ENCODE measurements around the gene GALT. TPM values are rescaled to one million over a fixed set of nuclear protein-coding genes. Genes with fewer than 3 reads are reported as not detected.

Gene GALT
- polyA plus RNA-seq, 4 donors: 65.4 to 71.6 (median 66.1) TPM

- DNase-seq (ENCODE audit: low read depth in 4 of 4, low spot score in 3 of 4): no peak
These were observed 4.8 kb downstream of the GALT start for GRCh38 chr9:34651321-34651720.

- DNase-seq (ENCODE audit: low read depth in 4 of 4, low spot score in 3 of 4): peak in 3 of 4 donors; percentile 57 to 71 (median 62)
These were observed 5.6 kb downstream of the GALT start, which contains the start of gene IL11RA for GRCh38 chr9:34651876-34652601. TSS of gene IL11RA (plus strand) at chr9:34652185. CDS start at chr9:34655218, 3,033 bp downstream.

DNA sequence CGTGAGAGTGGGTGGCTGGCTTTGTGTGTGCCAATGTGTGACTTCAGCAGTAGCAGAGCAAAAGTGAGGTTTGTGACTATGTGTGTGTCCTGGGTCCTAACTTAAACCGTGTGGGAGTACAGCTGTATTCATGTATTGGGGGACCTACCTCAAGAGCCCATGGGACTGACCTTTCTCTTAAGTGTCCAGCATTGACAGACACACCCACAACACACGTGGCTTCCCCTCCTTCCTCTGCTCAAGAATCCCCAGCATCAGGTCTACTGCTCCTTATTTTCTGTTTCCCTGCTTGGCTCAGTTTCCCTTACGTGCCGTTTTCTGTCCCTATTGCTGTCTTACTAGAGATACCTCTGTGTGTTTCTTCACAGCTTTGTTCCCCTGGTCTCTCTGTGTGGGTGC is 6.1 kb downstream of the GALT start:
- no peak for DNase-seq (ENCODE audit: low read depth in 4 of 4, low spot score in 3 of 4)

- DNase-seq (ENCODE audit: low read depth in 4 of 4, low spot score in 3 of 4): peak in 1 of 4 donors; percentile 67
These were observed 6.9 kb downstream of the GALT start for GRCh38 chr9:34653151-34654072.

GRCh38 chr9:34654323-34655051 is 8.0 kb downstream of the GALT start:
- DNase-seq (ENCODE audit: low read depth in 4 of 4, low spot score in 3 of 4): no peak

GRCh38 chr9:34655394-34655793 is 8.9 kb downstream of the GALT start:
- no peak for DNase-seq (ENCODE audit: low read depth in 4 of 4, low spot score in 3 of 4)

DNA sequence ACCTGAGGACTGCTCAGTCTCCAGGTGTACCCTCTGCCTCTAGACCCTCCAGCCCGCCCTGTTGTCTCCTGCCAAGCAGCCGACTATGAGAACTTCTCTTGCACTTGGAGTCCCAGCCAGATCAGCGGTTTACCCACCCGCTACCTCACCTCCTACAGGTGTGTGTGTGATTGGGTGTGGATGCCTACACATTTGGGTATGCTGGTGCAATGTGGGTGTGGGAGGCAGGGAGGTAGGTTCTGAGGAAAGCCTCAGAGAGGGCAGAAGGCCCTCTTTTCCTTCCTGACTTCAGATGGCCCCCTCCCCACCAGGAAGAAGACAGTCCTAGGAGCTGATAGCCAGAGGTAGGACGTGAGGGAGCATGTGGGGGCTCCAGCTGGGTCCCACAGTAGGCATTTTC is 10.5 kb downstream of the GALT start:
- DNase-seq (ENCODE audit: low read depth in 4 of 4, low spot score in 3 of 4): no peak

GRCh38 chr9:34658461-34658860 is 12.0 kb downstream of the GALT start:
- DNase-seq (ENCODE audit: low read depth in 4 of 4, low spot score in 3 of 4): no peak

DNA sequence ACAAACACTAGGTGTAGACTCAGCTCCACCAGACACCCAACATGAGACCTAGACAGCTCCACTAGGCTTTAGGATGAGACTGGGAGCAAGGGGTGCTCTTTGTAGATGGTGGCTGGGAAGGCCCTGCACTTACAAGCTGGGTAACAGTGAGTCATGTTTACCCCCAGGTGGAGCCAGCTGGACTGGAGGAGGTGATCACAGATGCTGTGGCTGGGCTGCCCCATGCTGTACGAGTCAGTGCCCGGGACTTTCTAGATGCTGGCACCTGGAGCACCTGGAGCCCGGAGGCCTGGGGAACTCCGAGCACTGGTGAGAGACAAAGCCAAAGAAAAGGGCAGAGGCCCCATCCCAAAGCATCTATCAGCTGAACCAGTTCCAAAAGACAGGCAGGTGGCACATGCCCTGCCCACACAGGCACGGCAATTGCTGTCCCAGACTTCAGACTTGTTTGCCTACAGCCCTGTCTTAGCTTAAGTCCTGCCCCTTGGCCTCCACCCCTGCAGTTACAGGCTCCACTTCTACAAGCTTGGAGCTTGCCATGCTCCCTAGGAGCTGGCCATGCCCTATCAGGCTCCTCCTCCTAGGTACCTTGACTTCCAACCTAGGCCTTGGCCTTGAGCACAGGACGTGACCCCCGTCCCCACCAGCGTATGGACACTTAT is 13.2 kb downstream of the GALT start:
- DNase-seq (ENCODE audit: low read depth in 4 of 4, low spot score in 3 of 4): no peak

- DNase-seq (ENCODE audit: low read depth in 4 of 4, low spot score in 3 of 4): no peak
These were observed 16.2 kb downstream of the GALT start, which contains the start of gene CCL27 for GRCh38 chr9:34662526-34663302. TSS of gene CCL27 (minus strand) at chr9:34662657. CDS start at chr9:34662633, 24 bp downstream.

- no peak for DNase-seq (ENCODE audit: low read depth in 4 of 4, low spot score in 3 of 4)
These were observed 16.8 kb downstream of the GALT start for GRCh38 chr9:34663303-34663605.

DNA sequence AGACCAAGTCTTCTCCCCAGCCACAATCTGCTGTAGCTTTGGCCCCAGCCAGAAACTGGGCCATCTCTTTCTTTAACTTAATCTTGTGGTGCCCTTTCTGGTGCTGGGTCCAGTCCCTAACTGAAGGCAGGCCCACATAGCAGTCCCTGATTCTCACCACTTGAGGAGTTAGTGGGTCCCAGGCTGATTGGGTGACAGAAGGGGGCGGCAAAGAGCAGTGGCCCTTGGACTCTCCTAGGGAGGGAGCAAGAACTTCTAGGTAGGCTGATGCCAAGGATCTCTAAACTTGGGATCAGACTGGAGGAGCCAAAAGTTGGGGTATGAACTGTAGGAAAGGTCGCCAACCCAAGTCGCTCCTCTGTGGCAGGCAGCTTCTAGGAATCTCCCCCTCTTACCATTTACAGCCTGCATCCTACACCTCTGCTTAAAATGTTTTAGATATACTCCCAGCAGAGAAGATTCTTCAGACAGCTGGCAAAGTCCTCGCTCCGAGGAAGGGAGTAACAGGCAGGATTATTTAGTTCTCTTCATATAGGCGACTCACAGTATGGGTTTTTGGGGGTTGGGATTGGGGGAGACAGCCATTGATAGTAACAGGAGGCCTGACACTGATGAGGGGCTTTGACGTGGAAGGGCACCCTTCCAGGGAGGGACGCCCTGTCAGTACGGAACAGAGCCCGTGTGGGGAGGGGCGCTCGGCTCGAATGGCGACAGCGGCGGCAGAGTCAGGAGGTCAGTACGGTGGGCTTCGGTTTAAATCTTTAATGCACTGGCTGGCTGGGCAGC is 18.0 kb downstream of the GALT start:
- peak in 2 of 4 donors; percentile 54 to 65 for DNase-seq (ENCODE audit: low read depth in 4 of 4, low spot score in 3 of 4)

DNA sequence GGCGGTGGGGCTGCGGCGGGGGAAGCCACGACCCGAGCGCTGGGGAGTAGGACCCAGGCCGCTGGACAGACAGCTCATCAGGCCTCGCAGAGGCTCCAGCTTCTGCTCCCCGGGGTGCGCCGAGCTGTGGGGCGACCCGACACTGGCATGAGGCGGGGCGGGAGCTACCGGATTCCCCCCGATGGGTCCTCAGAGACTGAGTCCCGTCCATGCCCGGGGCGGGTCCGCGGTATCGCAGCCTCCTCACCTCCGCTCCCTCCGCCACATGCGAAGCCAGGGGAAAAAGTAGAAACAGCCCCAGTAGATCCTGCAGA is 18.5 kb downstream of the GALT start:
- no peak for DNase-seq (ENCODE audit: low read depth in 4 of 4, low spot score in 3 of 4)

- DNase-seq (ENCODE audit: low read depth in 4 of 4, low spot score in 3 of 4): peak; percentile 88 to 92 (median 91)
These were observed 19.1 kb downstream of the GALT start for GRCh38 chr9:34665381-34666250.

DNA sequence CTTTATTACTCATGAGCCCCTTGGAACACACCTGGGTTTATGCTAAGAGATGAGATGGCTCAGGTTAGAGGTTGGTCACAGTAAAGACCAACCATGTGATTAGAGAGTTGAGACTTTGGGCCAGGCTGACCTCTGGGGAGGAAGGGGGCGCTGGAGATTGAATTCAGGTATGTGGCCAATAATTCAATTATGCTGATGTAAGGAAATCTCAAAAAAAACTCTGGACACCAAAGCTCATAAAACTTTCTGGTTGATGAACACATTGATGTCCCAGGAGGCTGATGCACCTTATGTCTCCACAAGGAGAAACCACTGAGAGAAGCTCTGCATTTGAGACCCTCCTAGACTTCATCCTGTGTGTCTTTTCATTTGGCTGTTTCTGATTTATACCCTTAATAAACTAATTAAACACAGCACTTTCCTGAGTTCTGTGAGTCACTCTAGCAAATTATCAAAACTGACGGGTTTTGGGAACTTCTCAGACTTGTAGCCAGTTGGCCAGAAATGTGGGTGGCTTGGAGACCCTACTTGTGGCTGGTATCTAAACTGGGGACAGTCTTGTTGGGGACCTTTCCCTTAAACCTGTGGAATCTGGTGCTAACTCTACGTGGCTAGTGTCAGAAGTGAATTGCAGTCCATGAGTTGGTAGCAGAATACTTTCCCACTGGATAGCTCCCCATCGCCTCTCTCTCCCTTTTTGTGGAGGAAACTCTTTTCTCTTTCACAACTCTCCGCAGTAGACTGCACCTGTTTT is 23.5 kb downstream of the GALT start:
- DNase-seq (ENCODE audit: low read depth in 4 of 4, low spot score in 3 of 4): no peak

- no peak for DNase-seq (ENCODE audit: low read depth in 4 of 4, low spot score in 3 of 4)
These were observed 24.8 kb downstream of the GALT start for GRCh38 chr9:34671307-34671706.

GRCh38 chr9:34674440-34674839 is 28.0 kb downstream of the GALT start:
- no peak for DNase-seq (ENCODE audit: low read depth in 4 of 4, low spot score in 3 of 4)
